WERI-Rb-1 (cell line): Measurements from ENCODE around the gene C1orf56.

Experiments used
- DNase-seq: peaks from one replicate; pipeline ENCODE4 v3.0.0-alpha.2; 2020
- H3K27ac ChIP-seq: fragments of 250-450 bp; sonication (Bioruptor Pico); 2 replicates; pipeline ENCODE4 v1.5.1; 2020; ENCODE audit warnings: mild to moderate bottlenecking, moderate library complexity
- H3K27me3 ChIP-seq: fragments of 250-450 bp; sonication (Bioruptor Pico); 2 replicates; pipeline ENCODE4 v1.5.1; 2021; ENCODE audit warnings: mild to moderate bottlenecking, low read depth, moderate library complexity; ENCODE audit not compliant: insufficient read depth, severe bottlenecking
- H3K36me3 ChIP-seq: fragments of 250-450 bp; sonication (Bioruptor Pico); 2 replicates; pipeline ENCODE4 v1.5.1; 2020; ENCODE audit warnings: mild to moderate bottlenecking, moderate library complexity
- H3K4me3 ChIP-seq: 2 replicates; pipeline ENCODE4 v1.5.1; 2011; ENCODE audit warnings: low read depth, mild to moderate bottlenecking, control low read depth, low read length
- H3K9me3 ChIP-seq: fragments of 250-450 bp; sonication (Bioruptor Pico); 2 replicates; pipeline ENCODE4 v1.5.1; 2021; ENCODE audit warnings: mild to moderate bottlenecking, moderate library complexity; ENCODE audit not compliant: severe bottlenecking
- CTCF ChIP-seq: IDR thresholded peaks from 2 replicates; pipeline ENCODE4 v1.5.1; 2011; ENCODE audit warnings: low read depth, mild to moderate bottlenecking, control low read depth, inconsistent platforms, low read length

The C1orf56 gene

GRCh38 chr1:151047925-151048644 lies 534 bp downstream of the C1orf56 start:
- Histone ChIP-seq H3K27me3 (no peaks in the 10 kb centered on the region), H3K4me3 (peak overlapping the region; percentile 52), H3K36me3 (peaks cover 30% of the 10 kb centered on the region), H3K9me3 (no peaks in the 10 kb centered on the region), H3K27ac (peak overlapping the region; percentile 87)
- TF ChIP-seq CTCF = peak; percentile 98
- DNase-seq = peak; percentile 95

GRCh38 chr1:151048645-151049032 lies 1.1 kb downstream of the C1orf56 start:
- no peak for DNase-seq
- no peaks in the 10 kb centered on the region for H3K9me3 ChIP-seq
- no peaks in the 10 kb centered on the region for H3K27me3 ChIP-seq
- H3K36me3 ChIP-seq = peaks cover 36% of the 10 kb centered on the region
- peak overlapping the region; percentile 52 for H3K4me3 ChIP-seq
- no peak for TF ChIP-seq CTCF
- no peak overlapping the region for H3K27ac ChIP-seq

GRCh38 chr1:151049458-151049857 lies 1.9 kb downstream of the C1orf56 start:
- Histone ChIP-seq H3K36me3 (peaks cover 44% of the 10 kb centered on the region), H3K9me3 (no peaks in the 10 kb centered on the region), H3K27me3 (no peaks in the 10 kb centered on the region), H3K27ac (no peak overlapping the region), H3K4me3 (no peak overlapping the region)
- TF ChIP-seq CTCF = no peak
- no peak for DNase-seq

- Histone ChIP-seq H3K9me3 (no peaks in the 10 kb centered on the region), H3K36me3 (peaks cover 51% of the 10 kb centered on the region), H3K4me3 (no peak overlapping the region), H3K27me3 (no peaks in the 10 kb centered on the region), H3K27ac (no peak overlapping the region)
- no peak for DNase-seq
- TF ChIP-seq CTCF = no peak
Measured at GRCh38 chr1:151050051-151050688, 2.6 kb downstream of the C1orf56 start.

- peaks cover 64% of the 10 kb centered on the region for H3K36me3 ChIP-seq
- no peaks in the 10 kb centered on the region for H3K9me3 ChIP-seq
- H3K27ac ChIP-seq = no peak overlapping the region
- no peak for TF ChIP-seq CTCF
- H3K27me3 ChIP-seq = no peaks in the 10 kb centered on the region
- no peak for DNase-seq
- H3K4me3 ChIP-seq = no peak overlapping the region
Measured at GRCh38 chr1:151051356-151052009, 3.9 kb downstream of the C1orf56 start.
